ENCODE results near the gene WDR47. TPM values are rescaled to one million over a fixed set of nuclear protein-coding genes. Genes with fewer than 3 reads are reported as not detected.

WDR47 gene
- total RNA-seq (2014; rRNA removed; shearing (Covaris generic)) = 20.0 and 20.9 TPM in 2 replicates

GRCh38 chr1:109041621-109042468 lies at the start of gene WDR47:
TSS of gene WDR47 (minus strand) at chr1:109042102. CDS start at chr1:109023512, 18,590 bp downstream.
- DNase-seq (ENCODE audit: low read depth in 1 of 2, low spot score in 2 of 2) = peak; percentile 89 to 97
- no peaks in the 10 kb centered on the region; the same call in 1 of the 2 replicates for H3K9me3 ChIP-seq (replicated peaks)
- no peak within 1 kb of the TSS for H3K27ac ChIP-seq

GRCh38 chr1:109091078-109091838 lies 49.4 kb upstream of the WDR47 start:
- DNase-seq (ENCODE audit: low read depth in 1 of 2, low spot score in 2 of 2) = peak in 1 of 2 experiments; percentile 81
- H3K4me1 ChIP-seq (replicated peaks) = peaks cover 49% of the 10 kb centered on the region
- peak overlapping the region; percentile 95 for H3K27ac ChIP-seq
- H3K9me3 ChIP-seq (replicated peaks) = no peaks in the 10 kb centered on the region
- H3K27me3 ChIP-seq (replicated peaks) = no peaks in the 10 kb centered on the region
- peaks cover 35% of the 10 kb centered on the region for H3K36me3 ChIP-seq
- H3K4me3 ChIP-seq = peak overlapping the region; percentile 81

More at GRCh38 chr1:109041621-109042468, at the start of gene WDR47:
- no peaks in the 10 kb centered on the region for H3K27me3 ChIP-seq (replicated peaks)
- peak within 1 kb of the TSS; percentile 94 for H3K4me3 ChIP-seq
- peaks cover 6% of the 10 kb centered on the region for H3K36me3 ChIP-seq
- H3K4me1 ChIP-seq (replicated peaks) = peaks cover 15% of the 10 kb centered on the region

GRCh38 chr1:109090196-109091077 lies 48.5 kb upstream of the WDR47 start, which contains the start of gene TMEM167B:
TSS of gene TMEM167B (plus strand) at chr1:109090764. CDS start at chr1:109090873, 109 bp downstream.
- Histone ChIP-seq H3K4me1 (replicated peaks) (peaks cover 47% of the 10 kb centered on the region), H3K27ac (peak within 1 kb of the TSS; percentile 95), H3K9me3 (replicated peaks) (no peaks in the 10 kb centered on the region), H3K36me3 (peaks cover 26% of the 10 kb centered on the region), H3K27me3 (replicated peaks) (no peaks in the 10 kb centered on the region), H3K4me3 (peak within 1 kb of the TSS; percentile 81)
- peak; percentile 89 to 90 for DNase-seq (ENCODE audit: low read depth in 1 of 2, low spot score in 2 of 2)

- Histone ChIP-seq H3K36me3 (peaks cover 16% of the 10 kb centered on the region), H3K27me3 (replicated peaks) (no peaks in the 10 kb centered on the region), H3K9me3 (replicated peaks) (no peaks in the 10 kb centered on the region), H3K4me1 (replicated peaks) (peaks cover 37% of the 10 kb centered on the region), H3K27ac (no peak overlapping the region), H3K4me3 (no peak overlapping the region)
- DNase-seq (ENCODE audit: low read depth in 1 of 2, low spot score in 2 of 2) = peak; percentile 57 to 70
Observed at GRCh38 chr1:109089242-109090015, 47.5 kb upstream of the WDR47 start.

GRCh38 chr1:109084563-109085517 lies 42.9 kb upstream of the WDR47 start:
- no peak overlapping the region for H3K27ac ChIP-seq
- 0 out of 2 replicates have a peak, but pooled peaks cover 4% of the 10 kb centered on the region for H3K4me1 ChIP-seq (replicated peaks)
- no peaks in the 10 kb centered on the region; the same call in 1 of the 2 replicates for H3K9me3 ChIP-seq (replicated peaks)
- no peaks in the 10 kb centered on the region for H3K27me3 ChIP-seq (replicated peaks)
- no peak for DNase-seq (ENCODE audit: low read depth in 1 of 2, low spot score in 2 of 2)
- H3K4me3 ChIP-seq = no peak overlapping the region
- H3K36me3 ChIP-seq = no peaks in the 10 kb centered on the region; the same call in 1 of the 2 replicates

- DNase-seq (ENCODE audit: low read depth in 1 of 2, low spot score in 2 of 2) = no peak
- Histone ChIP-seq H3K4me3 (no peak overlapping the region), H3K4me1 (replicated peaks) (no peaks in the 10 kb centered on the region), H3K36me3 (no peaks in the 10 kb centered on the region), H3K27ac (no peak overlapping the region), H3K9me3 (replicated peaks) (no peaks in the 10 kb centered on the region; the same call in 1 of the 2 replicates), H3K27me3 (replicated peaks) (no peaks in the 10 kb centered on the region)
Observed at GRCh38 chr1:109083923-109084322, 42.0 kb upstream of the WDR47 start.

GRCh38 chr1:109083501-109083900 lies 41.6 kb upstream of the WDR47 start:
- Histone ChIP-seq H3K27me3 (replicated peaks) (no peaks in the 10 kb centered on the region), H3K4me1 (replicated peaks) (no peaks in the 10 kb centered on the region), H3K4me3 (no peak overlapping the region), H3K36me3 (no peaks in the 10 kb centered on the region), H3K9me3 (replicated peaks) (no peaks in the 10 kb centered on the region; the same call in 1 of the 2 replicates), H3K27ac (no peak overlapping the region)
- DNase-seq (ENCODE audit: low read depth in 1 of 2, low spot score in 2 of 2) = no peak

GRCh38 chr1:109080441-109081082 lies 38.7 kb upstream of the WDR47 start:
- peaks cover 7% of the 10 kb centered on the region for H3K4me1 ChIP-seq (replicated peaks)
- no peak overlapping the region for H3K27ac ChIP-seq
- no peak overlapping the region for H3K4me3 ChIP-seq
- no peaks in the 10 kb centered on the region for H3K27me3 ChIP-seq (replicated peaks)
- DNase-seq (ENCODE audit: low read depth in 1 of 2, low spot score in 2 of 2) = no peak
- no peaks in the 10 kb centered on the region for H3K36me3 ChIP-seq
- H3K9me3 ChIP-seq (replicated peaks) = no peaks in the 10 kb centered on the region; the same call in 1 of the 2 replicates

- H3K4me1 ChIP-seq (replicated peaks) = peaks cover 7% of the 10 kb centered on the region
- no peak for DNase-seq (ENCODE audit: low read depth in 1 of 2, low spot score in 2 of 2)
- H3K27ac ChIP-seq = no peak overlapping the region
- no peaks in the 10 kb centered on the region for H3K27me3 ChIP-seq (replicated peaks)
- H3K4me3 ChIP-seq = no peak overlapping the region
- no peaks in the 10 kb centered on the region; the same call in 1 of the 2 replicates for H3K9me3 ChIP-seq (replicated peaks)
- H3K36me3 ChIP-seq = peaks cover 3% of the 10 kb centered on the region; the same call in 1 of the 2 replicates
Observed at GRCh38 chr1:109079240-109079622, 37.3 kb upstream of the WDR47 start.

- H3K4me1 ChIP-seq (replicated peaks) = peaks cover 7% of the 10 kb centered on the region
- no peak for DNase-seq (ENCODE audit: low read depth in 1 of 2, low spot score in 2 of 2)
- H3K9me3 ChIP-seq (replicated peaks) = no peaks in the 10 kb centered on the region
- no peak overlapping the region for H3K27ac ChIP-seq
- H3K4me3 ChIP-seq = no peak overlapping the region
- H3K27me3 ChIP-seq (replicated peaks) = no peaks in the 10 kb centered on the region
- H3K36me3 ChIP-seq = peaks cover 12% of the 10 kb centered on the region
Observed at GRCh38 chr1:109078317-109078716, 36.4 kb upstream of the WDR47 start.
